B cell (primary cell): Measurements from ENCODE around the gene CD52. TPM values are rescaled to one million over a fixed set of nuclear protein-coding genes. Genes with fewer than 3 reads are reported as not detected.

Experiments
- ATAC-seq: fragments of 200-7000 bp; cut with Tn5 transposase; one replicate; pipeline ENCODE4 v1.10.0; 2021; ENCODE audit warnings: low read depth, mild to moderate bottlenecking, moderate number of reproducible peaks, moderate library complexity
- CTCF ChIA-PET: fragments of 350-600 bp; sonication (Branson Sonifier 250); formaldehyde crosslinking; loops from one replicate; lab custom pipeline; 2021; ENCODE audit warnings: antibody characterized with exemption, inconsistent platforms; lab: Charles Lee
- POLR2A ChIA-PET: fragments of 350-600 bp; sonication (Branson Sonifier 250); formaldehyde crosslinking; loops from one replicate; lab custom pipeline; 2021; ENCODE audit warnings: antibody characterized with exemption; lab: Charles Lee
- DNase-seq: peaks from one replicate; pipeline ENCODE4 v3.0.0; 2013
- H2AFZ ChIP-seq: 2 replicates; pipeline ENCODE4 v1.6.1; 2012; ENCODE audit warnings: mild to moderate bottlenecking, low read depth, low read length; ENCODE audit not compliant: insufficient read depth, poor library complexity, severe bottlenecking
- H3K27ac ChIP-seq, 2 donors: 1 replicate in 1 of 2; 2 replicates in 1 of 2; pipeline ENCODE4 v1.5.1; 2012 to 2013; ENCODE audit warnings: low read length in 2 of 2, mild to moderate bottlenecking in 2 of 2, moderate library complexity in 1 of 2
- H3K27me3 ChIP-seq, 4 experiments: fragments of 200-600 bp in 1 of 4; sonication (generic) in 1 of 4; replicated peaks in 1 of 4; 1 replicate in 2 of 4; 2 replicates in 2 of 4; pipeline versions ENCODE4 v1.6.1 to v1.7.0; 2013 to 2016; ENCODE audit warnings: low read length in 3 of 4, mild to moderate bottlenecking in 2 of 4, mixed read lengths in 1 of 4, moderate library complexity in 1 of 4; ENCODE audit not compliant: insufficient read depth in 4 of 4, control insufficient read depth in 3 of 4; ENCODE audit errors: control extremely low read depth in 1 of 4
- H3K36me3 ChIP-seq, 2 experiments: replicated peaks in 1 of 2; 1 replicate in 1 of 2; 2 replicates in 1 of 2; pipeline versions ENCODE4 v1.6.1 to v1.7.1; 2013; ENCODE audit warnings: low read length in 1 of 2; ENCODE audit not compliant: insufficient read depth in 2 of 2, control insufficient read depth in 1 of 2; ENCODE audit errors: control extremely low read depth in 1 of 2, extremely low read depth in 1 of 2
- H3K4me1 ChIP-seq, 2 donors: fragments of 200-600 bp in 1 of 2; sonication (generic) in 1 of 2; 1 replicate in 1 of 2; 2 replicates in 1 of 2; pipeline versions ENCODE4 v1.5.1 to v1.6.1; 2013 to 2017; ENCODE audit warnings: low read length in 2 of 2; ENCODE audit not compliant: control insufficient read depth in 2 of 2, insufficient read depth in 2 of 2
- H3K4me2 ChIP-seq: replicated peaks from 2 replicates; pipeline ENCODE3; 2012; ENCODE audit warnings: mild to moderate bottlenecking, low read depth, low read length; ENCODE audit not compliant: poor library complexity, severe bottlenecking
- H3K4me3 ChIP-seq, 5 experiments: fragments of 200-600 bp in 1 of 5; sonication (generic) in 1 of 5; 1 replicate in 3 of 5; 2 replicates in 2 of 5; pipeline versions ENCODE4 v1.5.1 to v1.7.0; 2011 to 2016; ENCODE audit warnings: low read length in 4 of 5, mild to moderate bottlenecking in 4 of 5, low read depth in 2 of 5, control low read depth in 1 of 5, moderate library complexity in 1 of 5; ENCODE audit not compliant: insufficient read depth in 1 of 5; ENCODE audit errors: control extremely low read depth in 1 of 5, extremely low read depth in 1 of 5
- H3K79me2 ChIP-seq: fragments of 200-600 bp; sonication (generic); one replicate; pipeline ENCODE4 v1.6.0; 2016; ENCODE audit warnings: low read length; ENCODE audit not compliant: control insufficient read depth, insufficient read depth
- H3K9ac ChIP-seq: fragments of 200-600 bp; sonication (generic); 2 replicates; pipeline ENCODE4 v1.6.1; 2017; ENCODE audit warnings: mild to moderate bottlenecking, low read length, moderate library complexity
- H3K9me3 ChIP-seq, 3 donors: one replicate each; pipeline versions ENCODE4 v1.6.1 to v1.7.1; 2013; ENCODE audit warnings: low read length in 2 of 3; ENCODE audit not compliant: control insufficient read depth in 2 of 3, insufficient read depth in 1 of 3; ENCODE audit errors: control extremely low read depth in 1 of 3
- H4K20me1 ChIP-seq: 2 replicates; pipeline ENCODE4 v1.6.0; 2012; ENCODE audit warnings: mild to moderate bottlenecking, low read length; ENCODE audit not compliant: insufficient read depth, control insufficient read depth, poor library complexity, severe bottlenecking
- H3K27ac Mint-ChIP-seq: one replicate; pipeline ENCODE4 v1.8.0; 2021; ENCODE audit warnings: mixed read lengths
- H3K27me3 Mint-ChIP-seq: one replicate; pipeline ENCODE4 v1.8.0; 2021; ENCODE audit warnings: mixed read lengths
- H3K4me1 Mint-ChIP-seq: one replicate; pipeline ENCODE4 v1.8.0; 2021; ENCODE audit warnings: mixed read lengths
- H3K4me3 Mint-ChIP-seq: one replicate; pipeline ENCODE4 v1.8.0; 2021; ENCODE audit warnings: mixed read lengths
- H3K9me3 Mint-ChIP-seq: one replicate; pipeline ENCODE4 v1.8.0; 2022; ENCODE audit warnings: mixed read lengths; ENCODE audit not compliant: insufficient read depth
- CTCF ChIP-seq: fragments of 200-600 bp; IDR thresholded peaks from one replicate; pipeline ENCODE4 v1.8.0; 2022; ENCODE audit warnings: antibody characterized with exemption, mild to moderate bottlenecking
- EZH2 ChIP-seq: IDR thresholded peaks from 2 replicates; pipeline ENCODE4 v1.6.1; 2012; ENCODE audit warnings: borderline replicate concordance, low read depth, mild to moderate bottlenecking, moderate library complexity, low read length; ENCODE audit not compliant: insufficient read depth, poor library complexity, severe bottlenecking
- WGBS: methylation state at CpG from one replicate; pipeline ENCODE4 v1.1.5; 2013; ENCODE audit warnings: missing lambda C conversion rate; ENCODE audit not compliant: insufficient coverage; 5-methylcytosine and 5-hydroxymethylcytosine counted together
- intact Hi-C: fragments of 100-400 bp; cut with micrococcal nuclease; formaldehyde crosslinking; loops from one replicate; pipeline ENCODE4 v1.10.0; 2022
- polyA plus RNA-seq: library from polyadenylated mRNA; depleted of rRNA; stranded (reverse); fragments of >200 nt; gene quantifications from 2 replicates; pipeline ENCODE4 v1.2.3, GENCODE V29; 2012
- total RNA-seq, 2 donors: library from RNA; stranded (reverse); fragments of 120-200 nt in 1 of 2; gene quantifications; 1 replicate in 1 of 2; 2 replicates in 1 of 2; pipeline versions ENCODE4 v1.2.3 to v1.2.4, GENCODE V29; 2013 to 2022

Gene CD52
- total and polyA plus RNA-seq, 2 donors (not counting 1 experiment from before 2014, with no cell fraction given): 1,116 to 1,597 TPM

- Histone ChIP-seq H4K20me1 (peaks cover 22% of the 10 kb centered on the region), H3K4me3 (peak overlapping the region; percentile 51 to 93 (median 90)), H3K9ac (peak overlapping the region; percentile 80), H2AFZ (peak overlapping the region; percentile 76), H3K27me3 (no peaks in the 10 kb centered on the region), H3K27ac (peak overlapping the region; percentile 69 to 81), H3K36me3 (peaks cover 2 to 29% of the 10 kb centered on the region in 2 experiments), H3K4me1 (peaks cover 60 to 83% of the 10 kb centered on the region in 2 donors), H3K79me2 (peaks cover 35% of the 10 kb centered on the region), H3K4me2 (peak overlapping the region; percentile 95), H3K9me3 (no peaks in the 10 kb centered on the region)
- H3K9me3 Mint-ChIP-seq: no peaks in the 10 kb centered on the region
- intact Hi-C loops: loop anchor here (1.0 to 10.0 kb wide), 2 partner anchors 9 to 1894 kb away; partner anchors contain the start of gene PTAFR
- POLR2A ChIA-PET: interaction anchor here (0.5 to 21.9 kb wide), 9 partner anchors 9 to 1361 kb away, joined by 3 to 1239 read pairs (median 3); partner anchors contain the start of gene CD52
- WGBS: 18% methylated on average over 11 of the region's 20 CpGs
- ATAC-seq (no peak), DNase-seq (no peak)
- H3K4me1 Mint-ChIP-seq: peaks cover 76% of the 10 kb centered on the region
- TF ChIP-seq CTCF (no peak), EZH2 (no peak)
- peak overlapping the region; percentile 92 for H3K4me3 Mint-ChIP-seq
- no peaks in the 10 kb centered on the region for H3K27me3 Mint-ChIP-seq
- CTCF ChIA-PET: interaction anchor here (1.0 to 26.4 kb wide), 5 partner anchors 7 to 84 kb away, joined by 3 to 1400 read pairs (median 11); partner anchors contain the start of genes CD52 and UBXN11
- peak overlapping the region; percentile 91 for H3K27ac Mint-ChIP-seq
Observed at GRCh38 chr1:26280333-26281042, 37.3 kb upstream of the CD52 start.
